Measurements from ENCODE around the gene EPHB1.
"Not testable (repeated sequence)": the region's sequence is repeated elsewhere in the genome, so short reads cannot be mapped to it uniquely, and the experiment has no call there.

The EPHB1 gene

DNA sequence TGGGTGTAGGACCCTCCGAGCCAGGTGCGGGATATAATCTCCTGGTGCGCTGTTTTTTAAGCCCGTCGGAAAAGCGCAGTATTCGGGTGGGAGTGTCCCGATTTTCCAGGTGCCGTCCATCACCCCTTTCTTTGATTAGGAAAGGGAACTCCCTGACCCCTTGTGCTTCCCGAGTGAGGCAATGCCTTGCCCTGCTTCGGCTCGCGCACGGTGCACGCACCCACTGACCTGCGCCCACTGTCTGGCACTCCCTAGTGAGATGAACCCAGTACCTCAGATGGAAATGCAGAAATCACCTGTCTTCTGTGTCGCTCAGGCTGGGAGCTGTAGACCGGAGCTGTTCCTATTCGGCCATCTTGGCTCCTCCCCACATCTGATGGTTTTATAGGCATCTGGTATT lies 210.6 kb downstream of the EPHB1 start:
- DNase-seq (ENCODE audit: low spot score): not testable (repeated sequence)

DNA sequence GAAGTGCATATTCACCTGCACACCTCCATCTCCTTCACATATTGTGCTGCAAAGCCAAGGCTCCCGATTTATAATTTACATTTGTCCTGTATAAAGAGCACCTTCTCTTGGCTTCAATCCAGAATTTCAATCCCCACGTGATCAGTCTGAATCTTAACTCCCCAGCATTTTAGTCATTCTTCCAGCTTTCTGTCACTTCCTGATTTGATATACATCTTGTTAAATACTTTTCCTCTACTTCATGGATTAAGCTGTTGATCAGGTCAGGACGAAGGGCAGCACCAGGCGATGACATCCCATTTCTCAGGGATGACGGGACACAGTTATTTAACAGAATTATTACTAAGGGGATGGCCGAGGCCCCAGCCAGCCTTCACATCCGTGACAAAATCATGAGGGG lies 212.5 kb downstream of the EPHB1 start:
- DNase-seq (ENCODE audit: low spot score): no peak

DNA sequence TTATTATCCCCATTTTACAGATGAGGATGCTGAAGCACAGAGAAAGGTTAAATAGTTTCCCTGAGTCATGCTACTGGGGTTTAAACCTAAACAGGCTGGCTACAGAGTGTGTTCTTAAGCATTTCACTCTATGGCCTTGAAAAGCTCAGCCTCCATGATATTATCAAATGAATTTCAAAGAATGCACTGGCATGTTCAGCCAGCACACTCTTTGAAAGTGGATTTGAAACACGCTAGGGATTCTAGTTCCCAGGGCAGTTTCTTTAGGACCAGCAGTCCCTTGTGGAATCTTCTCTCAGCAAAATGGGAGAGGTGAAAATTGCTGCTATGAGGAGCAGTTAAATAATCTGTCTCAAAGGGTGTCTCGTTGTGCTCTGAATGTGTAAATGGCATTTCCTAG lies 213.3 kb downstream of the EPHB1 start:
- no peak for DNase-seq (ENCODE audit: low spot score)

DNA sequence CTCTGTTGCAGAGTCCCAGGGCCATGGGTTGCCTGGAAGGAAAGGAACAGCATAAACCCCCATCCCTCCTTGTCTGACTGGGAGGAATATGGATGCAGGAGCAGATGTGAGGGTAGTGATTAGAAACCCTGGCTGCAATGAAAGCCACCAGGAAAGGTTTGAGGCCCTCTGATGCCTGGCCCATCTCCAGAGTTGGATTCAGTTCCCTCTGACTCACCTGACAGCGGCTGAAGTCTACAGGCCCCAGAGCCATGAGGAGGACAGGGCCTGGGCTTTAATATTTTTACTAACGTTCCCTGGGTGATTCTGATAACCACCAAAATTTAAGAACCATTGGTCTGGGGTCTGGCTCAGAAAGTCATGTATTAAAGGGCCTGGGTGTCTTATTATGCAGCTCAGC lies 214.0 kb downstream of the EPHB1 start:
- DNase-seq (ENCODE audit: low spot score): no peak

DNA sequence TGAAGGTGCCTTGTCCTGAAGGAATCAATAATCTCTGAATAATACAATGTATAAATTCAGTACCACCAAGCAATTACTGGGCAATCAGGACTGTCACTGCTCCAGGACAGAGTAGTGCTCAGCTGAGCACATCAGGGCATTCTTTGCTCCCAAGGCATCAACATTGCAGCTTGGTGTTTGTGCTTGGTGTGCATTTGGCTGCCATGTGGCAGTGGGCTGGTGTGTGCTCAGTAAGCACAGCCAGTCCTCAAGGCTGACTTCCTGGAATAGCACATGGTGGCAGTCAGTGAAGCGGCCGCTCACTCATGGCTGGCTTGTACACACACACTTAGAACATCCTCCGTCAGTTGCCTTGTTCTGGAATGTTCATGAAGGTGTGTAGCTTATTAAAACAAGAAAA lies 217.0 kb downstream of the EPHB1 start:
- no peak for DNase-seq (ENCODE audit: low spot score)

DNA sequence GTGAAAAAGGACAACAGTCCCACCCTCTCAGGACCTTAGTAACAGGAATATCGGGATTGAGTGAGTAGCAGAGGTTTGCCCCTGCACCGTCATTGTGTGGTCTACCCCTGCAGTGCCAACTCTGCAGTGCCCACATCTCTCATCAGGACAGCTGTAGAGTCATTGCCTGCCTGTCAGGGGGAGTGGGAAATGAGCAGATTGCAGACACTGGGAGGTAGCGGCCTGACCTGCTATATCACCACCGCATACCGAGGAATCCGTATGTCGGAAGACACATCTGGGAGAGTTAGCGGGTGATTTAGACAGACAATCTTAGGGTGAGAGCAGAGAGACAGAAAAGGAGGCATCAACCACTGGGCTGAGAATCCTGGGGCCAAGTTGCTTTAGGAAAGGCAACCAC lies 218.1 kb downstream of the EPHB1 start:
- no peak for DNase-seq (ENCODE audit: low spot score)

DNA sequence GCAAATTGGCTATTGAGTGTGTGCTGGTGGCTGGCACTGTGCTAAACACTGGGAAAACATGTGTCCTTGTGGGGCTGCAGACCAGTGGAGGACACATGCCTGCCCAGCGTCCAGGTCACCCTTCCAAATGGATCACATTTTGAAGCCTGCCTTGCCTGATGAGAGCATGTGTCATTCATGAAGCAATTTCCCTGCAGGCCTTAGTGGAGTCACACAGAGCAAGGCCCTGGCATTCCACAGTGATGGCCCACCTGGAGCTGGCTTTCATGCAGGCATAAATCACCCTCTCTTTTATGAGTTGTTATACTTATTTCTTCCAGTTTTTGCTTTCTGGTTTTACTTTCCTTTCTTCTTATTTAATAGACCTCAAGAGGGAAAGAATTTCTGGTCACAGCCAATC lies 219.5 kb downstream of the EPHB1 start:
- no peak for DNase-seq (ENCODE audit: low spot score)

DNA sequence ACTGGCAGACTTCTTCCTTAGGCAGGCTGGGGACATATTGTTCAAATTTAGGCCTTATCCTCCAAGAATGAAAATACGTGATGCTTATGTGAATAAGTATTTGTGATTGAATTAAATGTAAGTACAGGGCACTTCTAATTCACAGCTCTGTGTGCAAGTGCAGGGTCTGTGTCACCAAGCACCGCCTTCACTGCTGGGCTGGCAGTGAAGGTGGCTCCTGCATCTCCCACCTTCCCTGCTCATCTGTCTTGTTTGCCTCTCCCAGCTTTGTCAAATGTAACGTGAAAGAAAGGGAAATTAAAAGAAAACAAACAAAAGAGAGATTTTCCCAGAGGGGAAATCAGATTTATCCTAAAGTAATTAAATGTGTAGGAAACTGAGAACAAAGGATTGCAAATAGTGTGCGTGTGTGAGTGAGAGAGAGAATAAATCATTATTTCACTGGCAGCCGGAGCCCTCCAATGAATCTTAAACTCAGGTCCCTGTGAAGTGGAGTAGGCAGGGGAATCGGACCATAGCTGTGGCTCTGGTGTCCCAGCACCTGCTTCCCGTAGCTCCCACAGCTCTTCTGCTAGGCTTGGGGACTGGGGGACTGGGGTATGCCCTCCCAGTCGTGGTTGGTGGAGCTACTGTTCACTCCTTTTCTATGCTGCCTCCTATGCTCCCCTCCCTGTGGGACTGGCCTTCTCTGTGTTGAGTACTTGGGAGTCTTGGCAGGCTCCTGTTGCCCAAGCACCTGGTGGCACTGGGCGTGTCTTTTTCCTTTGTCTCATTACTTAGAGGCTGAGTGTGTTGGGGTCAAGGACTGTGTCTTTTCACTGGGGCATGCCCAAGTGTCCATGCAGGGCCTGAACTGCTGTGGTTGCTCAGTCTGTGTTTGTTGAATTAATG lies 222.2 kb downstream of the EPHB1 start:
- DNase-seq (ENCODE audit: low spot score): no peak

DNA sequence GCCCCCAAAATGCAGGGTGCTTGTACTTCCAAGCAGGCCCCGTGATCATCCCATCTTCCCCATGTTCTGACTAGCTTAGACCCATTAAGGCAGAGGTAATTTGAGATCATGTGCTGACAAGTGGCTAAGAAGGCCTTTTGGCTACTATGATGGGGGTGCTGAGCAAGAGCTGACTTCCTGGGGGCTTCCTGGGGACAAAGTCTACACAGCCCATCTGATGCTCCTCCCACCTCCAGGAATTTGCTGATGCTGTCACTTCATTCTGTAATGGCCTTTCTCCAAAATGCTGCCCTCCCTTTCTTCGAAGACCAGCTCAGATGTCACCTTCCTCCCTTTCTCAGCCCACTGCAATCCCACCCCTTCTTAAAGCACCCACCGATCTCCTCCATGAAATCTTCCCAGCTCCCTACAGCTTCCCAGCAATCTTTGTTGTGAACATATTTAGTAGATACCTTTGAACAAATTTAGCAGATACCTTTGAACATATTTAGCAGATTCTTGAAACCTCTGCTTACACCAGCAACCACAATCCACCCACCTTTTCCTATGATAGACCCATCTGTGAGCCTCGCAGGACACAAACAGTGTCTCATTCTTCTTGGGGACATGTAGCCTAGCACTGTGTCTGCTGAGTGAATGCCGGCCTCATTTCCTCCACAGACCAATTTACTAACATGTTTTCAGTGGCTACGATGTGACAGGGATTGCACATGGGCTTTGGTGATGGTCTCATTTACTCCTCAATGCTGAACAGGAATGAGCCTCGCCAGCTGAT lies 223.3 kb downstream of the EPHB1 start:
- no peak for DNase-seq (ENCODE audit: low spot score)

DNA sequence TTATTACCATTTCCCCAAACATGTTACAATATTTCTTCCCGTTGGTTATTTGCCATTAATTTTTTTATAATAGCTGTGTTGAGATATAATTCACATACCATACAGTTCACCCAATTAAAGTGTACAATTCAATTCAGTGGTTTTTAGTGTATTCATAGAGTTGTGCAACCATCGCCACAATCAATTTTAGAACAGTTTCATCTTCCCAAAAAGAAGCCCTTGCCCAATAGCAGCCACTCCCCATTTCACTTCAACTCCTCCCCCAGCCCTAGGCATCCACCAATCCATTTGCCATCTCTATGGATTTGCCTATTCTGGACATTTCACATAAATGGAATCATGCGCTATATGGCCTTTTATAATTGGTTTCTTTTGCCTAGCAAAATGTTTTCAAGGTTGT lies 225.1 kb downstream of the EPHB1 start:
- DNase-seq (ENCODE audit: low spot score): no peak

DNA sequence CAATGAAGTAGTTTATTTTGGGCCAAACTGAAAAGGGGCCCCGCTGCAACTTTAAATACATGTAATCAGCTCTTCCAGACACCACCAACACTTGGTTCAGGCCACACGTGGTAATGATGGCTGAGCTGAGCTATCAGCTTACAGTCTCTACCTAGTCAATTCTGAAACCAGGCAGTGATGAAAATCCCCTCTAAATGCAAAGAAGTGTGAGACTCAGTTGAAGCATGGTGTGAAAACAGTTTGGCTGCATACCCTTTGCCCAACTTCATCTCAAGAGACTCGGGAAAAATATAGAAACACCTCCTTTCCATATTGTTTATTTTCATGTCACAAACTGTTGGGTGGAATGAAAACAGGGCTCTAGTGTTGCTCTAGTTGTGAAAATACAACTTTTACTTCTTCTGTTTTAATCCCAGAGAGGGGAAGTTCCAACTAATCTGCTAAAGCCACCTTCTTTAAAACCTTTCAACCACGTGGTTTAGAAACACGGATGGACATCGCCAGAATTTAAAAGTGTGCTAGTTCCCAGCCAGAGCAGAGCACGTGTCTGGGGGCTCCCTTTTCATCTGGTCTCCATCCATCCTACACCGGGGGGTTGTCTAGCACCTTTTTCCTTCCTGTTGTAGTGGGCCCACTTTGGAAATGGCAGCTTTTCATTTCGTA lies 229.1 kb downstream of the EPHB1 start:
- DNase-seq (ENCODE audit: low spot score): no peak

DNA sequence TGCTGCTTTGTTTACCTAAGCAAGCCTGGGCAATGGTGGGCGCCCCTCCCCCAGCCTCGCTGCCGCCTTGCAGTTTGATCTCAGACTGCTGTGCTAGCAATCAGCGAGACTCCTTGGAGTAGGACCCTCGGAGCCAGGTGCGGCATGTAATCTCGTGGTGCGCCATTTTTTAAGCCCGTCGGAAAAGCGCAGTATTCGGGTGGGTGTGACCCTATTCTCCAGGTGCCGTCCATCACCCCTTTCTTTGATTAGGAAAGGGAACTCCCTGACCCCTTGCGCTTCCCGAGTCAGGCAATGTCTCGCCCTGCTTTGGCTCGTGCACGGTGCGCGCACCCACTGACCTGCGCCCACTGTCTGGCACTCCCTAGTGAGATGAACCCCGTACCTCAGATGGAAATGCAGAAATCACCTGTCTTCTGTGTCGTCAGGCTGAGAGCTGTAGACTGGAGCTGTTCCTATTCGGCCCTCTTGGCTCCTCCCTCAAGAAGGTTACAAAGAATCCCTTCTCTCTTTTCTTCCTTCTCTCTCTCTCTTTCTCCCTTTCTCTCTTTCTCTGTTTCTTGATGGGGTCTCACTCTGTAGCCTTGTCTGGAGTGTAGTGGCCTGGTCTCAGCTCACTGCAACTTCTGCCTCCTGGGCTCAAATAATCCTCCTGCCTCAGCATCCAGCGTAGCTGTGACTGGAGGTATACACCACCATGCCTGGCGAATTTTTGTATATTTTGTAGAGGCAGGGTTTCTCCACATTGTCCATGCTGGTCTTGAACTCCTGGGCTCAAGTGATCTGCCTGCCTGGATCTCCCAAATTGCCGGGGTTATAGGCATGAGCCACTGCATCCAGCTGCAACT lies 235.9 kb downstream of the EPHB1 start:
- DNase-seq (ENCODE audit: low spot score): not testable (repeated sequence)

DNA sequence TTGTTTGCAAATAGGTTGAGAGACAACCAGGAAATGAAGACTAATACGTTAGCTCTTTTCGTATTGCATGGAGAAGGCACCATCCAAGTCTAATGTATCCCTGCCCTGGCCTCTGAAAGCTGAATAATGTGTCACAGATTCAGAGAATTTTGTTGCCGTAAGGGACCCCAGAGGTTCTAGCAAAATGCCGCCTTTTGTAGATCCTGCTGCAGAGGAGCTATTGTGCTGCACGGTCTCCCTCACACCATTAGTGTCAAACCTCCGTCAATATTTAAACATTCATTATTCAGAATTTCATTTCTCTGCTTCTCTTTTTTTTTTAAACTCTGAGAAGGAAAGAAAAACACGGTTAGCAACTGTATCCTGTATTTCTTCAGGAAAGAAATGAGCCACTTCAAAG lies 238.7 kb downstream of the EPHB1 start:
- no peak for DNase-seq (ENCODE audit: low spot score)

DNA sequence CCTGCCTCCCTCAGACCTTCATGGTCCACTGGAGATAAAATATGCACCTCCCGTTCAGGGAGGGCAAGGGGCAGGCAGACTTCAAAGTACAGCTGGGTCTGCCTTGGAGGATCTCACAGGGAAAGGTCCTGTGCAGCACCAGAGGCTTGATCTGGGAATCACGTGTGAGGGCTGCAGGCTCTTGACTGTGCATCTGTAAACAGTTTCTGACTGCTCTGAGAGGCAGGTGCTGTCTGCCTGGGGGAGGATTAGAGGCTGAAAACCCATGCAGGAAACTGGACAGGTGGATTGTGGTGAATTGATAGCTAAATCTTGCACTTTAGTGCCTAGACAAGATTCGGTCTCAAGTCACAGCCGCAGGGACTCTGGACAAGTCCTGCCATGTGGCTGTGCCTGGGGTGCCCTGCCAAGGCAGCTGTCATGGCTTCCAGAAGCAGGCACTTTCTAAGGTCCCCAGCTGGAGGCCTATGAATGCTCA lies 239.3 kb downstream of the EPHB1 start:
- DNase-seq (ENCODE audit: low spot score): no peak

DNA sequence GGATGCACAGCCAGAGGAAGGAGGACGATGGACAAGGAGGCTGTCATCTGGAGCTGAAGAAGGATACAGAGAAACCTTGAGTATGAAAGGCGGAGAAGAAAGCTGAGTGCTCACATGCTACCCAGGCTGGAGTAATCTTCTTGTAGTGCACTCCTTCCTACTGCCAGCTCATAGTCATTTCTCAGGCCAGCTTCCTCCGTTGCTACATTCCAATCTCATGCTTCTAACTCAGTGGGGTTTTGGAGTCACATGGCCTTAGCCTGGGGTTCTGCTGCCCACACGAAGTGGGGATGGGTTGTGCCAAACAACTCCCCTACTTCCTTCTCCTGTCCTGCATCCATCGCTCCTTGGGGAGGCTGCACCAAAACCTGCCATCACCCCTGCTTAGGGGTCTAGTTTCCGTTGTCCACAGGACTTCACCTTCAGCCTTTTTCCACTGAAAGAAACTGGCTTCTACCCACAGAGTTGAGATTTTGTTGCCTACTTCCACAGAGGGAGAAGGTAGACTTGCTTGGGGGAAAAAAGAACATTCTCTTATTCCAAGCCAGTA lies 239.9 kb downstream of the EPHB1 start:
- DNase-seq (ENCODE audit: low spot score): no peak

DNA sequence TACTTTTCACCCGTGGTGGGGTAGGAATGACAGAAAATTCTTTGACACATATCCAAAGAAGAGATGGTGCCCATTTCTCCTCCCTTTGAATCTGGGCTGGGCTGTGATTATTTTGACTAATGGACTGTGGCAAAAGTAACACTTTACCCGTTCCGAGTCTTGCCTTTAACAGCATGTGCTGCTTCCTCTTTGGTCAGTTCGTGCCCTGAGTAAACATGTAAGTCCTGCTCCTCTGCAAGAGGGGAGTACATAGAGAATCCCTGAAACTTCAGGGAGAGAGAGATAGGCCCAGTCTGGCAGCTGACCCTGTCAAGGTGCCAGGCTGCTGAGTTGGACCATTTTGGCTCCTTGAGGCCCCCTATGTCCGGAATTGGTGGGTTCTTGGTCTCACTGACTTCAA lies 243.1 kb downstream of the EPHB1 start:
- DNase-seq (ENCODE audit: low spot score): no peak

DNA sequence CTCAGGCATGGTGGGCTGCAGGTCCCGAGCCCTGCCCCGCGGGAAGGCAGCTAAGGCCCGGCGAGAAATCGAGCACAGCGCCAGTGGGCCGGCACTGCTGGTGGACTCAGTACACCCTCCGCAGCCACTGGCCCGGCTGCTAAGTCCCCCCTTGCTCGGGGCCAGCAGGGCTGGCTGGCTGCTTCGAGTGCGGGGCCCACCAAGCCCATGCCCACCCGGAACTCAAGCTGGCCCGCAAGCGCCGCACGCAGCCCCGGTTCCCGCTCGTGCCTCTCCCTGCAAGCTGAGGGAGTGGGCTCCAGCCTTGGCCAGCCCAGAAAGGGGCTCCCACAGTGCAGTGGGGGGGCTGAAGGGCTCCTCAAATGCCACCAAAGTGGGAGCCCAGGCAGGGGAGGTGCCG lies 244.5 kb downstream of the EPHB1 start:
- DNase-seq (ENCODE audit: low spot score): not testable (repeated sequence)

DNA sequence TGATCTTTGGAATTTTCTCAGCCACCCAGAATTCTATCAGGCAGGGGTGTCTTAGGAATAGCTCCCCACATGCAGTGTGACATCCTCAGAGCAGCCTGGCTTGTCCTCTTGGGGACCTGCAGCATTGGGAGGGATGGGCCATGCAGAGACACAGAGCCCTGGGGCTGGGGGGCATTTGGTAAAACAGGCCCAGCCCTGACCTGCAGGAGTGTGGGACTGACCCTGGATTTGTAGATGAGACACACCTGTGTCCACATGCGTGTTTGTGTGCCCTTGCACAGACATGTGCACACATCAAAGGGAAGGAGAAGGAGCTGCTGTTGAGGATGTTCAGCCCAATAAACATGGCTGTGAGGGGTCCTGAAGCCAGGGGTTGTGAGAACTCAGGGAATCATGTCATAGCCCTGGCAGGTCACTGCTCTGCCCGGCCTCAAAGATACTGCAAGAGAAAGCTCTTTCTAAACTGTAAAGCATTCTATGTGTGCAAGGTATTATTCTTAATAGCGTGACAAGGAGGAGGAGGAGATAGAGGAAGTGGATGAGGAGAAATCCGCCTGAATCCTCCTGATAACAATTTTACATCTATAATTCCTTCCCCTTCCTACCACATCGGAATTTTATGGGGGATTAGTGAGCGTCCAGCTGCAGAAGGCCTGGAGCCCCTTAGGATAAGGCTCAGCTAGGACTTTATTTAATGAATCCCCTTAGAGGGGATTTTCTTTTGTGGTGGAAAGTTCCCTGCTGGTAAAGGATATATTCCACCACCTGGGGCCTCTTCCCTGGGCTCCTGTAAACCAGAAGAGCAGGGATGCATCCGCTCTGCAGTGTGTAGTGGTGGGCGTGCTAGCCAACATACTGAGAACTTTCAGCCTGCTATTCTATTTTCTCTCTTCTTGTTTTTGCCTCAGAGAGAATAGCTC lies 245.5 kb downstream of the EPHB1 start:
- no peak for DNase-seq (ENCODE audit: low spot score)

DNA sequence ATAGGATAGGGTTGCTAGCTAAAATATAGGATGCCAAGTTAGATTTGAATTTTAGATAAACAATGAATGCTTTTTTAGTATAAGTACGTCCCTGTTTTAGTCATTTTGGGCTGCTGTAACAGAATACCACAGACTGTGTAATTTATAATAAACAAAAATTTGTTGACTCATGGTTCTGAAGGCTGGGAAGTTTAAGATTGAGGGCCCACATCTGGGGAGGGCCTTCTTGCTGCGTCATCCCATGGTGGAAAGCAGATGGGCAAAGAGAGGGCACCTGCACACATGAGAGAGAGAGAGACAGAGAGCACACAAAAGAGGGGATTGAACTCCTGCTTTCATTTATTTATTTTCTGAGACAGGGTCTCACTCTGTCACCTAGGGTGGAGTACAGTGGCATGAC lies 246.5 kb downstream of the EPHB1 start:
- DNase-seq (ENCODE audit: low spot score): no peak

DNA sequence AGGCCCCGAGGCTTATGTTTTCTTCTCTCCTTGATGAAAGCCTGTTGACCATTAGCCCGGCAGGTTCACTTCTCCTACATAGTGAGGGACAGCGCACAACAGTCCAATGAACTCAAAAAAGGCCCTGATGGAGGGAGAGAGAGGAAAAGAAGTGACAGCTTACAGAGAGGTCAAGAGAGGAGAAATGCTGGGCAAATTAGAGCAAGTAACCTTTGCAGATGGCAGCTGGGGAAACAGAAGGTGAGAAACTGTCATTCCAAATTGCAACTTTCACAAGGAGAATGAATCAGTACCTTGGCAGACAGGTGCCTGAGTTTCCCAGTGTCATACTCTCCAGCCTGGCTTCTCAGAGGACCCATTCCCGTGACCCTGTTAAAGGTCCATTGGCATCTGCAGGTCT lies 252.0 kb downstream of the EPHB1 start:
- DNase-seq (ENCODE audit: low spot score): no peak

Measured in left forelimb (tissue), 1 donor.